CD8-positive, alpha-beta memory T cell (primary cell): ENCODE measurements around the gene MAML2. TPM values are rescaled to one million over a fixed set of nuclear protein-coding genes. Genes with fewer than 3 reads are reported as not detected.
A peak's percentile ranks its signal among the peaks of the same experiment; 100 is the strongest.

ENCODE experiments used
- CTCF ChIA-PET: fragments of 350-600 bp; sonication (Branson Sonifier 250); formaldehyde crosslinking; loops from one replicate; lab custom pipeline; 2021; ENCODE audit warnings: antibody characterized with exemption; lab: Charles Lee
- POLR2A ChIA-PET: fragments of 350-600 bp; sonication (Branson Sonifier 250); formaldehyde crosslinking; loops from one replicate; lab custom pipeline; 2021; ENCODE audit warnings: antibody characterized with exemption; lab: Charles Lee
- DNase-seq, 5 donors: peaks; one replicate each; pipeline versions ENCODE4 v3.0.0 to v3.0.0-alpha.2; 2020 to 2022; ENCODE audit warnings: mixed read lengths in 1 of 5
- H3K27ac ChIP-seq: one replicate; pipeline ENCODE4 v1.7.0; 2013; ENCODE audit warnings: low read depth, mild to moderate bottlenecking, low read length, moderate library complexity
- H3K27me3 ChIP-seq: 2 replicates; pipeline ENCODE4 v1.7.0; 2013; ENCODE audit warnings: low read length, mild to moderate bottlenecking; ENCODE audit not compliant: insufficient read depth, poor library complexity, severe bottlenecking
- H3K36me3 ChIP-seq: 2 replicates; pipeline ENCODE4 v1.7.0; 2013; ENCODE audit warnings: mild to moderate bottlenecking, low read length, moderate library complexity; ENCODE audit not compliant: insufficient read depth
- H3K4me1 ChIP-seq: 2 replicates; pipeline ENCODE4 v1.7.0; 2013; ENCODE audit warnings: mild to moderate bottlenecking, low read length, moderate library complexity; ENCODE audit not compliant: insufficient read depth
- H3K4me3 ChIP-seq: 2 replicates; pipeline ENCODE4 v1.7.0; 2013; ENCODE audit warnings: mild to moderate bottlenecking, low read length
- H3K9me3 ChIP-seq: 2 replicates; pipeline ENCODE4 v1.7.0; 2013; ENCODE audit warnings: mild to moderate bottlenecking, low read length
- H3K27ac Mint-ChIP-seq, 8 donors: one replicate each; pipeline ENCODE4 v1.8.0; 2020 to 2021; ENCODE audit warnings: mixed read lengths in 8 of 8, mild to moderate bottlenecking in 6 of 8, inconsistent platforms in 3 of 8, moderate library complexity in 3 of 8
- H3K27me3 Mint-ChIP-seq, 2 donors: one replicate each; pipeline ENCODE4 v1.8.0; 2020 to 2021; ENCODE audit warnings: mixed read lengths in 2 of 2, mild to moderate bottlenecking in 1 of 2, moderate library complexity in 1 of 2
- H3K36me3 Mint-ChIP-seq, 3 donors: one replicate each; pipeline ENCODE4 v1.8.0; 2020 to 2021; ENCODE audit warnings: mixed read lengths in 3 of 3, inconsistent platforms in 1 of 3, mild to moderate bottlenecking in 1 of 3
- H3K4me1 Mint-ChIP-seq, 3 donors: one replicate each; pipeline ENCODE4 v1.8.0; 2020 to 2021; ENCODE audit warnings: mixed read lengths in 3 of 3, inconsistent platforms in 1 of 3, mild to moderate bottlenecking in 1 of 3
- H3K4me3 Mint-ChIP-seq, 7 donors: one replicate each; pipeline ENCODE4 v1.8.0; 2020 to 2021; ENCODE audit warnings: mixed read lengths in 7 of 7, mild to moderate bottlenecking in 6 of 7, moderate library complexity in 4 of 7, inconsistent platforms in 2 of 7
- H3K9me3 Mint-ChIP-seq, 5 donors: one replicate each; pipeline ENCODE4 v1.8.0; 2020 to 2022; ENCODE audit warnings: mixed read lengths in 5 of 5, mild to moderate bottlenecking in 3 of 5, moderate library complexity in 2 of 5, inconsistent platforms in 1 of 5
- polyA plus RNA-seq: library from polyadenylated mRNA; unstranded; fragments of 300-500 nt; fragmentation: Illumina TruSeq; gene quantifications from one replicate; pipeline ENCODE4 v1.2.3, GENCODE V29; 2021
- total RNA-seq, 2 experiments: library from RNA; stranded (reverse); gene quantifications; one replicate each; pipeline ENCODE4 v1.2.3, GENCODE V29; 2021

The MAML2 gene
- total and polyA plus RNA-seq, 3 experiments from 2014 or later, result 11.1 to 15.9 (median 15.6) TPM

DNA sequence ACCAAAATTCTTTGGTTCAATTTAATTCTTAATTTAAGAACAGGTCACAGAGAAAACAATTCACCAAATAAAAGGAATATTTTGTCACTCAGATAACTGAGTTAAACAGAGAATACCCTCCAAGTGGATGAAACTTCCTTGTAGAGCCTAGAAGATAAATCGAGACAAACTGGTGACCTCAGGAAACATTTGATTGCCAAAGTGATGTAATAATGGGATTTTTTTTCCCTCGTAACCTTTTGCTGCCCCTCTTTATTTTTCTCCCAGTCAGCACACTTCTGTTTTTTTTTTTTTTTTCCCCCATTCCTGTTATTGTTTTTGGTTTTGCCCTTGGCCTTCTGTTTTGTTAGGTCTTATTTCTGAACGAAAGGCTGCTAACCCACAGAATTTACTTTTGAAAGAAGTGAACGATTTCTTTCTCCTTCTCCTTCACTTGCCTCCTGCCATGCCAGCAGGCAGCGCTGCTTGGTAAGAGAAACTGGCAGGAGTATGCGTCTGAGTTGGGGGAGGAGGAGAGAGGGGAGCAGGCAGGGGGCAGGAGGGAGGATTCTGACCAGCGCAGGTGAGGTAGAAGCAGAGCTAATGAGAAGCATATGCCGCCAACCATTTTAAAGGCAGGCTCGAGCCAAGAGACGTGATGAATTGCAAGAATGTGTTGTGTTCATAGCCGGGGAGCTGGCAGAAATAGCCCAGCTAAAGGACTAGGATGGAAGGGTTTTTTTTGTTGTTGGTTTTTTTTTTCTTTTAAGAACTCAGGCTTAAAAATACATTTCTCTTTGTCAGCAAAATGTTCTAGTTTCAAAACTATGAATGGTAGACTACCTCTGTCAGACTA is 297.2 kb downstream of the MAML2 start:
- Histone ChIP-seq H3K36me3 (peaks cover 2% of the 10 kb centered on the region), H3K27me3 (no peaks in the 10 kb centered on the region), H3K4me1 (no peaks in the 10 kb centered on the region), H3K9me3 (no peaks in the 10 kb centered on the region), H3K27ac (no peak overlapping the region), H3K4me3 (no peak overlapping the region)
- H3K4me1 Mint-ChIP-seq, result peaks cover 9 to 31% (median 19%) of the 10 kb centered on the region in 3 donors
- no peak overlapping the region for H3K4me3 Mint-ChIP-seq
- CTCF ChIA-PET, result no interaction called here
- peaks cover 0 to 19% (median 8%) of the 10 kb centered on the region in 3 donors for H3K36me3 Mint-ChIP-seq
- H3K27me3 Mint-ChIP-seq, result no peaks in the 10 kb centered on the region
- POLR2A ChIA-PET, result no interaction called here
- DNase-seq, result no peak
- H3K9me3 Mint-ChIP-seq, result no peaks in the 10 kb centered on the region
- no peak overlapping the region for H3K27ac Mint-ChIP-seq

DNA sequence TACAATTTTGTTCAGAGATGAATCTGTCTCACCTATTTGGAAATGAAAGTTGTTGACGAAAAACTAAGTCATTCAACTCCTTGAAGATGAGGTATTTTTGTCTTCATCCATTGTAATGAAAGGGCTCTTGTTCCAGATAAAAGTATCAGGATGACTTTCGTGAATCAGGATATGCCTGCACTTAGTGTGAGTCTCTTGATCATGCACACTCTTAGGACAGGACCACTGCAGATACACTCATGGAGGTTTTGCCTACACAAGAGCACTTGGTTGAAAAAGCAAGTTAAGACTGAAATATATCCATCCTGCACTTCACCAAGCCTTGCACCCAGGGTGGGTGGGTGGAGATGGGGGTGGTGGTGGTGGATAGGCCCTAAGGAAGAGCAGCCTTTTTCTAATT is 298.2 kb downstream of the MAML2 start:
- POLR2A ChIA-PET, result no interaction called here

DNA sequence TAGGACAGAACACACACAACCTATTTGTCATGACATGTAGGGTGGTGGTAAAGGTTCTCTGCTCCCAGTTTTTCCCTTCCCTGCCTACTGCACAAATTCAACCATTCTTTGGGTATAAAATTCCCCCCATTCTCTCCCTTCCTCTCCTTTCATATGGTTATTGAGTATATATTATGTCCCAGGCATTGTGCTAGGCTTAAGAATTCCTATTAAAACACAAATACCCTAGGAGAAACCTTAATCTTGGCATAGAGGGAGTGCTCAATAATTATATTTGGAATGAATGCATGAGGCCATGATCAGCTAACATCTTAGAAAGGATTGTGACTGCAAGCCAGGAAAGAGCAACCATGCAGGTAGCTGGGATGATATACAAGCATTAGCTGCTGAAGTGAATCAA is 298.7 kb downstream of the MAML2 start:
- Histone ChIP-seq H3K4me3 (no peak overlapping the region), H3K27me3 (no peaks in the 10 kb centered on the region), H3K9me3 (no peaks in the 10 kb centered on the region), H3K4me1 (no peaks in the 10 kb centered on the region), H3K36me3 (peaks cover 2% of the 10 kb centered on the region), H3K27ac (no peak overlapping the region)
- H3K4me3 Mint-ChIP-seq, result no peak overlapping the region
- no peak for DNase-seq
- ChIA-PET POLR2A (no interaction called here), CTCF (interaction anchor here (2.3 kb wide), 1 partner anchor 298 kb away, joined by 7 read pairs; the partner anchor contains the start of gene MAML2)
- H3K9me3 Mint-ChIP-seq, result no peaks in the 10 kb centered on the region
- H3K4me1 Mint-ChIP-seq, result peaks cover 8 to 31% (median 14%) of the 10 kb centered on the region in 3 donors
- no peaks in the 10 kb centered on the region for H3K27me3 Mint-ChIP-seq
- peak overlapping the region in 1 of 8 donors; percentile 12 for H3K27ac Mint-ChIP-seq
- H3K36me3 Mint-ChIP-seq, result peaks cover 0 to 22% (median 8%) of the 10 kb centered on the region in 3 donors

More for the DNA sequence above, 298.2 kb downstream of the MAML2 start:
- H3K4me3 ChIP-seq, result no peak overlapping the region
- Mint-ChIP-seq H3K36me3 (peaks cover 0 to 21% (median 8%) of the 10 kb centered on the region in 3 donors), H3K4me1 (peaks cover 8 to 31% (median 14%) of the 10 kb centered on the region in 3 donors), H3K27me3 (no peaks in the 10 kb centered on the region), H3K27ac (peak overlapping the region in 1 of 8 donors; percentile 12), H3K4me3 (no peak overlapping the region), H3K9me3 (no peaks in the 10 kb centered on the region)
- H3K27ac ChIP-seq, result no peak overlapping the region
- H3K27me3 ChIP-seq, result no peaks in the 10 kb centered on the region
- no peak for DNase-seq
- no peaks in the 10 kb centered on the region for H3K9me3 ChIP-seq
- no peaks in the 10 kb centered on the region for H3K4me1 ChIP-seq
- peaks cover 2% of the 10 kb centered on the region for H3K36me3 ChIP-seq
- CTCF ChIA-PET, result no interaction called here

DNA sequence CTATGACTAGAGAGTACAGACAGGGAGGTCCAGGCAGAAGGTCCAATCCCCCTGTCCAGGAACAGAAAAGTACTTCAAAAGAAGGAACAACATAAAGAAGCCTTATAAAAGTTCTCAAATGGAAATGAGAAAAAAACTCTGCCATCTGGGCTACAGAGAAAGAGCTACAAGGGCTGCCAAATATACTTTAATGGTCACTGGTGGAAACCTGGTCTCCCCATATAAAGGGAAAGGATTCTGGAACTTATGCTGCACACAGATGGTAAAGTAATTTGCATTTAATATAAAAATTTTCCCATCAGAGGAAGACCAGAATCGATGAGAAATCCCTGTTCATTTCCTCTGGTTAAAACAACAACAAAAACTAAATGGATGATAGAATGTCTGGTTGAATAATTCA is 299.7 kb downstream of the MAML2 start:
- Mint-ChIP-seq H3K36me3 (peaks cover 0 to 22% (median 8%) of the 10 kb centered on the region in 3 donors), H3K27ac (no peak overlapping the region), H3K27me3 (no peaks in the 10 kb centered on the region), H3K4me3 (no peak overlapping the region), H3K9me3 (no peaks in the 10 kb centered on the region), H3K4me1 (peaks cover 10 to 36% (median 17%) of the 10 kb centered on the region in 3 donors)
- POLR2A ChIA-PET, result no interaction called here
- H3K36me3 ChIP-seq, result peaks cover 2% of the 10 kb centered on the region
- no peaks in the 10 kb centered on the region for H3K4me1 ChIP-seq
- no peak for DNase-seq
- no peak overlapping the region for H3K4me3 ChIP-seq
- H3K9me3 ChIP-seq, result no peaks in the 10 kb centered on the region
- H3K27ac ChIP-seq, result no peak overlapping the region
- CTCF ChIA-PET, result interaction anchor here (1.0 to 2.3 kb wide), 2 partner anchors 12 to 299 kb away, joined by 3 to 7 read pairs; partner anchors contain the start of gene MAML2
- H3K27me3 ChIP-seq, result no peaks in the 10 kb centered on the region

DNA sequence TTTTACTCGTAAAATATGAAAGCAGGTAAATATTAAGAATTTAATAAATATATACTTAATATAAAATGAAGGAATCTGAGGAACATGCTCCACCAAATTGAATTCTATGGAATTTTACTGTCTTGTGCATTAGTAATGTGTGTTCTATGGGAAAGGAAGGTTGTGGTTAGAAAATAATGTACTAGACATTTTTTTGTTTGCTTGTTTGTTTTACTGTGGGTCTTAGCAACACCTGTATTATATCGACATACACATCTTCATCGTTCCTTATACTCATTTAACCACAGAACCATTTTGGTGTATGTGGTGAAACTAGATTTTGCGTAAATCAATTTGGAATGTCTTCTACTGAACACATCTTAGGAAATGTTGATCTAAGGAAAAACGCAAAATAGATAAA is 304.9 kb downstream of the MAML2 start:
- no peak overlapping the region for H3K4me3 ChIP-seq
- H3K36me3 Mint-ChIP-seq, result peaks cover 0 to 22% (median 13%) of the 10 kb centered on the region in 3 donors
- H3K4me1 ChIP-seq, result peaks cover 8% of the 10 kb centered on the region
- CTCF ChIA-PET, result no interaction called here
- DNase-seq, result no peak
- no peaks in the 10 kb centered on the region for H3K27me3 ChIP-seq
- H3K4me3 Mint-ChIP-seq, result no peak overlapping the region
- H3K27ac ChIP-seq, result no peak overlapping the region
- H3K4me1 Mint-ChIP-seq, result peaks cover 17 to 39% (median 38%) of the 10 kb centered on the region in 3 donors
- H3K27me3 Mint-ChIP-seq, result no peaks in the 10 kb centered on the region
- POLR2A ChIA-PET, result no interaction called here
- H3K36me3 ChIP-seq, result no peaks in the 10 kb centered on the region
- no peak overlapping the region for H3K27ac Mint-ChIP-seq
- no peaks in the 10 kb centered on the region for H3K9me3 ChIP-seq
- no peaks in the 10 kb centered on the region for H3K9me3 Mint-ChIP-seq

DNA sequence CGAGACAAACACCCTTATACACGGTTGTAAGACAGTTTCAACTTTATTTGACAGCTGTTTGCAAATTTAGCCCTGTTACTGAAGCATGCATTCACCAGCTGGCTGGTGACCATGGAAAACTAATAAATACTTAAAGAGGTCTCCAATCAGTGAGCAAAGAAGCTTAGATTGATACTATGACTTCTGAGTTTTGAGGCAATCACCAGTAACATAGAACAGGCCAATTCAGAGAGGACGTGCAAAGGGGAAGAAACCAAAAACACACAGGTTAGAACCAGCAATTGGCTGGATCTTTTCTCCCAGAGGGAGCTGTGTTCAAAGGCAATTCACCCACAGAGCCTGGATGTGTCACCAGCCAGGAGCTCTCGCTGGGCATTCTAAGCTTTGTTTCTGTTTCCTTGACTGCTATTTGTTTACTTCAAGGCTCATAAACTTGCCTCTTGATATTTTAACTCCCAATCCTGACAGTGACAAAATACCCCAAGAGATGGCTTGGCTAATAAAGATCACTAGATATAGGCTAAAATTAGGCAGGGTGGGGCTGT is 305.5 kb downstream of the MAML2 start:
- no peak for DNase-seq
- Histone ChIP-seq H3K4me3 (no peak overlapping the region), H3K27me3 (no peaks in the 10 kb centered on the region), H3K9me3 (no peaks in the 10 kb centered on the region), H3K36me3 (no peaks in the 10 kb centered on the region), H3K4me1 (peaks cover 8% of the 10 kb centered on the region), H3K27ac (no peak overlapping the region)
- no peak overlapping the region for H3K4me3 Mint-ChIP-seq
- H3K27ac Mint-ChIP-seq, result no peak overlapping the region
- H3K36me3 Mint-ChIP-seq, result peaks cover 0 to 21% (median 13%) of the 10 kb centered on the region in 3 donors
- H3K4me1 Mint-ChIP-seq, result peaks cover 20 to 45% (median 43%) of the 10 kb centered on the region in 3 donors
- ChIA-PET CTCF (no interaction called here), POLR2A (no interaction called here)
- H3K27me3 Mint-ChIP-seq, result no peaks in the 10 kb centered on the region
- H3K9me3 Mint-ChIP-seq, result no peaks in the 10 kb centered on the region

DNA sequence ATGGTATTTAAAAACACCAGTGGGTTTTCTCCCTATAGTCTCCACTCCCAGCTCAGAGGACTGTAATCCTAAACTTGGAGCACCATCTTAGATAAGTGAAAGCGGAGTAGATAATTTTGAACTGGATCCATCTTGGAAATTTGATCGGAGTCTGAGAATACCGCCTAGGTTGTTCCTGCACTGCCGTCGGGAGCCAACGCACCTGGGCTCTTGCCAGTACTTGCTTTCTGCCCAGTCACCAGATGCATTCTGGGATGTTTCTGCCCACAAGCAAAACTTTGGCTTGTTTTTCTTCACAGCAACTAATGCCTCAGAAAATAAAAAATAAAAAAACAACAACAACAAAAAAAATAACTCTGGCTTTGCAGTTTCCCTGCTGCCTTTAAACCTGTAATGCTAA is 306.1 kb downstream of the MAML2 start:
- Mint-ChIP-seq H3K27me3 (no peaks in the 10 kb centered on the region), H3K4me1 (peaks cover 20 to 45% (median 43%) of the 10 kb centered on the region in 3 donors), H3K27ac (no peak overlapping the region), H3K36me3 (peaks cover 0 to 18% (median 10%) of the 10 kb centered on the region in 3 donors), H3K9me3 (no peaks in the 10 kb centered on the region), H3K4me3 (no peak overlapping the region)
- Histone ChIP-seq H3K4me3 (no peak overlapping the region), H3K4me1 (peaks cover 8% of the 10 kb centered on the region), H3K9me3 (no peaks in the 10 kb centered on the region), H3K27ac (no peak overlapping the region), H3K27me3 (no peaks in the 10 kb centered on the region), H3K36me3 (no peaks in the 10 kb centered on the region)
- ChIA-PET POLR2A (no interaction called here), CTCF (no interaction called here)
- DNase-seq, result no peak

DNA sequence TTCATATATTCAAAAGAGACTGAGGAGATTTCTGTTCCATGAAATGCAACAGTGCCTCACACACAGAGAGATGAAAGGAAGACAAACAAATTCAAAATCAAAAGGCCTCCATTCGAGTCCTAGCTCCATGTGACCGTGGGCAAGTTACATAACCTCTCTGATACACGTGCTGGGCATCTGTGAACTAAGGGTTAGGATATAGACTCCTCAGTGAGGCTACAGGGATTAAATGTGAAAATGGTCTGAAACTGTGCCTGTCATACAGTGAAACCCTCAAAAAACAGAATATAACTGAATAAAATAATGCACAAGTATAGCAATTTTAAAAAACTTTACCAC is 307.3 kb downstream of the MAML2 start:
- ChIA-PET CTCF (interaction anchor here (3.5 kb wide), 1 partner anchor 307 kb away, joined by 11 read pairs; the partner anchor contains the start of gene MAML2), POLR2A (no interaction called here)

More for the DNA sequence above, 307.3 kb downstream of the MAML2 start:
- Mint-ChIP-seq H3K36me3 (peaks cover 0 to 15% (median 8%) of the 10 kb centered on the region in 3 donors), H3K4me3 (no peak overlapping the region), H3K27ac (no peak overlapping the region), H3K9me3 (no peaks in the 10 kb centered on the region), H3K27me3 (no peaks in the 10 kb centered on the region), H3K4me1 (peaks cover 18 to 45% (median 40%) of the 10 kb centered on the region in 3 donors)
- no peaks in the 10 kb centered on the region for H3K27me3 ChIP-seq
- no peak overlapping the region for H3K27ac ChIP-seq
- no peaks in the 10 kb centered on the region for H3K36me3 ChIP-seq
- H3K4me3 ChIP-seq, result no peak overlapping the region
- H3K4me1 ChIP-seq, result peaks cover 8% of the 10 kb centered on the region
- DNase-seq, result no peak
- H3K9me3 ChIP-seq, result no peaks in the 10 kb centered on the region
